GM12878 (cell line): ENCODE results near the gene ACOT4. TPM values are rescaled to one million over a fixed set of nuclear protein-coding genes. Genes with fewer than 3 reads are reported as not detected.

Experiments used
- ATAC-seq: fragments of 200-7000 bp; cut with Tn5 transposase; 3 replicates; pipeline ENCODE4 v1.9.1; 2020; ENCODE audit warnings: mild to moderate bottlenecking, moderate library complexity
- BruUV-seq: library from RNA; stranded (reverse); fragments of 400-500 nt; replicated peaks from 2 replicates; lab custom pipeline; 2021; lab: Mats Ljungman, UMichigan
- CTCF ChIA-PET: fragments of 300-600 bp; sonication (Branson Sonifier 250); formaldehyde crosslinking; extraction: SDS; loops from one replicate; lab custom pipeline; 2021; ENCODE audit warnings: inconsistent platforms; lab: Yijun Ruan, JAX
- POLR2A ChIA-PET: fragments of 350-600 bp; formaldehyde crosslinking; extraction: SDS; loops from one replicate; lab custom pipeline; 2021; ENCODE audit warnings: inconsistent platforms; lab: Charles Lee
- RAD21 ChIA-PET: fragments of 300-600 bp; sonication (Branson Sonifier 250); formaldehyde crosslinking; loops from one replicate; lab custom pipeline; 2023; ENCODE audit warnings: antibody characterized with exemption; ENCODE audit not compliant: unreplicated experiment; lab: Charles Lee
- SMC1A ChIA-PET: fragments of 300-600 bp; sonication (Branson Sonifier 250); formaldehyde crosslinking; loops from one replicate; lab custom pipeline; 2023; ENCODE audit not compliant: unreplicated experiment, uncharacterized antibody; lab: Charles Lee
- DNase-seq: peaks from one replicate; pipeline ENCODE4 v3.0.0-alpha.2; 2011; ENCODE audit warnings: low read depth, low spot score
- FAIRE-seq: peaks from 3 replicates; lab custom pipeline; 2011; peaks lifted over from hg19 to GRCh38; lab: Jason Lieb, UNC
- H2AFZ ChIP-seq: 2 replicates; pipeline ENCODE4 v1.6.0; 2011; ENCODE audit warnings: low read depth, low read length, control low read depth; ENCODE audit not compliant: control insufficient read depth
- H3K27ac ChIP-seq: 2 replicates; pipeline ENCODE4 v1.5.1; 2011; ENCODE audit warnings: control low read depth; ENCODE audit not compliant: control insufficient read depth, insufficient read depth
- H3K27me3 ChIP-seq, 2 experiments: replicated peaks in 1 of 2; 2 replicates each; pipeline versions ENCODE4 v1.6.0 to v1.6.1; 2011; ENCODE audit warnings: low read length in 1 of 2; ENCODE audit not compliant: control insufficient read depth in 2 of 2, insufficient read depth in 2 of 2
- H3K36me3 ChIP-seq, 2 experiments: 2 replicates each; pipeline ENCODE4 v1.5.1; 2011; ENCODE audit warnings: low read length in 1 of 2; ENCODE audit not compliant: control insufficient read depth in 2 of 2, insufficient read depth in 2 of 2
- H3K4me1 ChIP-seq: 2 replicates; pipeline ENCODE4 v1.6.1; 2011; ENCODE audit warnings: mild to moderate bottlenecking, low read length, moderate library complexity, mixed read lengths; ENCODE audit not compliant: control insufficient read depth, insufficient read depth
- H3K4me2 ChIP-seq: 2 replicates; pipeline ENCODE4 v1.6.0; 2011; ENCODE audit warnings: control low read depth; ENCODE audit not compliant: control insufficient read depth, insufficient read depth
- H3K4me3 ChIP-seq: fragments of 200-600 bp; sonication (generic); 2 replicates; pipeline ENCODE4 v1.5.1; 2016
- H3K79me2 ChIP-seq: 2 replicates; pipeline ENCODE4 v1.6.0; 2011; ENCODE audit warnings: low read length; ENCODE audit not compliant: control insufficient read depth, insufficient read depth
- H3K9ac ChIP-seq: 2 replicates; pipeline ENCODE4 v1.8.0; 2011; ENCODE audit warnings: low read length, control low read depth, mixed read lengths; ENCODE audit not compliant: control insufficient read depth, insufficient read depth
- H3K9me3 ChIP-seq: replicated peaks from 3 replicates; pipeline ENCODE4 v1.5.1; 2011; ENCODE audit warnings: mild to moderate bottlenecking, low read length; ENCODE audit not compliant: control insufficient read depth, insufficient read depth
- H4K20me1 ChIP-seq: 2 replicates; pipeline ENCODE4 v1.6.0; 2011; ENCODE audit not compliant: control insufficient read depth, insufficient read depth
- BCLAF1 ChIP-seq: fragments of 450-650 bp; IDR thresholded peaks from 2 replicates; pipeline ENCODE4 v1.6.1; 2017; ENCODE audit warnings: antibody characterized with exemption, mild to moderate bottlenecking, moderate library complexity
- BMI1 ChIP-seq: fragments of 450-650 bp; IDR thresholded peaks from 2 replicates; pipeline ENCODE4 v1.6.1; 2016; ENCODE audit warnings: mild to moderate bottlenecking, moderate library complexity, borderline replicate concordance
- BRCA1 ChIP-seq: IDR thresholded peaks from 2 replicates; pipeline ENCODE4 v1.6.1; 2011; ENCODE audit warnings: low read depth, low read length, improper control_type of control experiment
- CBX5 ChIP-seq: sonication (generic); IDR thresholded peaks from 2 replicates; pipeline ENCODE4 v1.6.1; 2016; ENCODE audit warnings: low read depth, moderate library complexity, mild to moderate bottlenecking, inconsistent platforms
- CREB1 ChIP-seq: IDR thresholded peaks from 2 replicates; pipeline ENCODE4 v1.6.1; 2012; ENCODE audit warnings: low read depth, mild to moderate bottlenecking, inconsistent platforms
- CREM ChIP-seq: IDR thresholded peaks from 2 replicates; pipeline ENCODE4 v1.6.1; 2014; ENCODE audit warnings: antibody characterized with exemption, low read depth
- E2F4 ChIP-seq: IDR thresholded peaks from 2 replicates; pipeline ENCODE4 v1.6.1; 2012; ENCODE audit warnings: low read depth, low read length, improper control_type of control experiment
- EGR1 ChIP-seq, 2 experiments: IDR thresholded peaks; 1 replicate in 1 of 2; 2 replicates in 1 of 2; pipeline ENCODE4 v1.6.1; 2011 to 2012; ENCODE audit warnings: low read depth in 2 of 2, low read length in 2 of 2, borderline replicate concordance in 1 of 2, mild to moderate bottlenecking in 1 of 2, moderate library complexity in 1 of 2
- MYB ChIP-seq: fragments of 150-350 bp; IDR thresholded peaks from 2 replicates; pipeline ENCODE4 v1.6.1; 2014; ENCODE audit warnings: mild to moderate bottlenecking, low read depth, low read length, borderline replicate concordance
- NR2C2 ChIP-seq: IDR thresholded peaks from 2 replicates; pipeline ENCODE4 v1.6.1; 2011; ENCODE audit warnings: borderline replicate concordance, low read depth; ENCODE audit not compliant: control insufficient read depth, insufficient read length
- POLR2AphosphoS5 ChIP-seq: IDR thresholded peaks from 2 replicates; pipeline ENCODE4 v1.6.1; 2011; ENCODE audit warnings: mild to moderate bottlenecking, low read length, inconsistent platforms
- RAD21 ChIP-seq: IDR thresholded peaks from 2 replicates; pipeline ENCODE4 v1.6.1; 2011; ENCODE audit warnings: mild to moderate bottlenecking, low read depth, low read length, moderate library complexity; ENCODE audit not compliant: insufficient read depth
- SIN3A ChIP-seq: IDR thresholded peaks from 2 replicates; pipeline ENCODE4 v1.6.1; 2012; ENCODE audit warnings: low read depth, low read length, improper control_type of control experiment
- STAT3 ChIP-seq: IDR thresholded peaks from 2 replicates; pipeline ENCODE4 v1.6.1; 2011; ENCODE audit warnings: low read depth, low read length, improper control_type of control experiment
- YBX1 ChIP-seq: fragments of 450-650 bp; IDR thresholded peaks from 2 replicates; pipeline ENCODE4 v1.6.1; 2016; ENCODE audit warnings: antibody characterized with exemption
- ZNF622 ChIP-seq: fragments of 450-650 bp; IDR thresholded peaks from 2 replicates; pipeline ENCODE4 v1.6.1; 2017; ENCODE audit warnings: mild to moderate bottlenecking, inconsistent platforms
- ZSCAN29 ChIP-seq: fragments of 450-650 bp; IDR thresholded peaks from 2 replicates; pipeline ENCODE4 v1.6.1; 2017; ENCODE audit warnings: mild to moderate bottlenecking, moderate library complexity
- ZZZ3 ChIP-seq: IDR thresholded peaks from 2 replicates; pipeline ENCODE4 v1.6.1; 2011; ENCODE audit warnings: low read depth; ENCODE audit not compliant: control insufficient read depth, insufficient read length
- WGBS: methylation state at CpG from one replicate; pipeline ENCODE4 v1.1.6; 2016; ENCODE audit warnings: low lambda C conversion rate; ENCODE audit not compliant: insufficient replicate concordance, insufficient coverage; ENCODE audit errors: missing lambda C conversion rate; 5-methylcytosine and 5-hydroxymethylcytosine counted together
- in situ Hi-C: fragments of 300-500 bp; cut with MboI; formaldehyde crosslinking; loops from 9 replicates; pipeline ENCODE4 v1.14.3; 2018; ENCODE audit warnings: mixed read lengths
- intact Hi-C: fragments of 100-400 bp; cut with micrococcal nuclease; formaldehyde crosslinking; loops from one replicate; pipeline ENCODE4 v1.14.2; 2022; ENCODE audit not compliant: unreplicated experiment
- polyA plus RNA-seq, 11 experiments: library from polyadenylated mRNA; depleted of rRNA in 4 of 11; unstranded in 6 of 11; stranded (reverse) in 5 of 11; fragments of >200 nt; fragmentation: Nextera tagmentation in 4 of 11; fragmentation: Illumina TruSeq in 1 of 11; extraction: Ambion mirVana in 4 of 11; extraction: Trizol in 1 of 11; gene quantifications; 1 replicate in 1 of 11; 2 replicates in 10 of 11; pipeline versions ENCODE4 v1.2.1 to v1.2.3, GENCODE V29; 2011 to 2016; ENCODE audit warnings: inconsistent platforms in 2 of 11, missing spikeins in 2 of 11, low read depth in 1 of 11
- total RNA-seq, 4 experiments: library from RNA; depleted of rRNA in 3 of 4; stranded (reverse); fragments of >200 nt in 3 of 4; fragmentation: Illumina TruSeq in 1 of 4; extraction: Trizol in 1 of 4; gene quantifications; 2 replicates each; pipeline versions ENCODE4 v1.2.1 to v1.2.3, GENCODE V29; 2013 to 2021

Gene ACOT4
- total and polyA plus RNA-seq, 10 of the 15 experiments (the other 5 are each of a cell fraction or from before 2014, with no cell fraction given): 0.68 to 3.8 (median 2.0) TPM

- no peaks in the 10 kb centered on the region for H3K79me2 ChIP-seq
- SMC1A ChIA-PET: no interaction called here
- no peak for DNase-seq
- no peak overlapping the region for H3K4me2 ChIP-seq
- H3K4me1 ChIP-seq: no peaks in the 10 kb centered on the region; the same call in 1 of the 2 replicates
- no peak overlapping the region for H3K9ac ChIP-seq
- no peaks in the 10 kb centered on the region for H3K36me3 ChIP-seq
- 65% methylated on average over 2 of the region's 2 CpGs for WGBS
- no peak overlapping the region for H3K4me3 ChIP-seq
- RAD21 ChIA-PET: no interaction called here
- TF ChIP-seq BRCA1 (no peak), MYB (no peak), YBX1 (no peak), SIN3A (no peak), CREM (no peak), POLR2AphosphoS5 (no peak), BCLAF1 (no peak), EGR1 (IDR thresholded peaks at IDR 0.05; ENCODE audit: borderline replicate concordance in 1 of 2, low read depth in 2 of 2, low read length in 2 of 2) (no peak), ZSCAN29 (no peak), ZZZ3 (no peak), NR2C2 (no peak), E2F4 (no peak), STAT3 (no peak), CREB1 (no peak), CBX5 (no peak), ZNF622 (no peak), RAD21 (no peak), BMI1 (no peak)
- no peaks in the 10 kb centered on the region for H4K20me1 ChIP-seq
- H3K27ac ChIP-seq: no peak overlapping the region
- H2AFZ ChIP-seq: no peak overlapping the region
- H3K9me3 ChIP-seq: no peaks in the 10 kb centered on the region; the same call in 2 of the 3 replicates
- H3K27me3 ChIP-seq: peaks cover 2 to 9% of the 10 kb centered on the region in 2 experiments; a peak in 2 of 4 replicates
- CTCF ChIA-PET: no interaction called here
- BruUV-seq: no TSS peak
- in situ Hi-C loops (no loop called here), intact Hi-C loops (no loop called here)
- FAIRE-seq: no peak
- POLR2A ChIA-PET: no interaction called here
- ATAC-seq: no peak
These were observed 19.0 kb downstream of the ACOT4 start for GRCh38 chr14:73610687-73611086.
